HCT116 (cell line): Measurements from ENCODE around the gene ZPR1. TPM values are rescaled to one million over a fixed set of nuclear protein-coding genes. Genes with fewer than 3 reads are reported as not detected.

Source experiments
- ATAC-seq: fragments of 200-7000 bp; cut with Tn5 transposase; 2 replicates; pipeline ENCODE4 v1.9.1; 2020; ENCODE audit warnings: mild to moderate bottlenecking, moderate library complexity
- BruUV-seq: library from RNA; stranded (reverse); fragments of 400-500 nt; replicated peaks from 2 replicates; lab custom pipeline; 2021; lab: Mats Ljungman, UMichigan
- CTCF ChIA-PET: fragments of 300-600 bp; sonication (Branson Sonifier 250); formaldehyde crosslinking; loops from one replicate; lab custom pipeline; 2021; ENCODE audit warnings: antibody characterized with exemption; lab: Charles Lee
- POLR2A ChIA-PET: fragments of 300-600, 350-600 bp; sonication (Branson Sonifier 250); formaldehyde crosslinking; loops from one replicate; lab custom pipeline; 2021; ENCODE audit warnings: antibody characterized with exemption; lab: Charles Lee
- RAD21 ChIA-PET, 2 experiments: fragments of 300-600 bp; sonication (Branson Sonifier 250); formaldehyde crosslinking; loops; one replicate each; lab custom pipeline; 2023; ENCODE audit warnings: low total read pairs in 2 of 2; ENCODE audit not compliant: uncharacterized antibody in 2 of 2, unreplicated experiment in 2 of 2, low non-redundant PET in 1 of 2; lab: Charles Lee
- DNase-seq: peaks from one replicate; pipeline ENCODE4 v3.0.0-alpha.2; 2010; ENCODE audit warnings: low read depth, low spot score
- H2AFZ ChIP-seq: fragments of 200-600 bp; shearing (Covaris generic), sonication (generic); 2 replicates; pipeline ENCODE4 v1.6.1; 2017; ENCODE audit warnings: low read depth, mixed run types, mixed read lengths, antibody characterized with exemption, low read length; ENCODE audit not compliant: poor library complexity, severe bottlenecking
- H3K27ac ChIP-seq: 2 replicates; pipeline ENCODE4 v1.5.1; 2012; ENCODE audit warnings: low read depth, low read length
- H3K27me3 ChIP-seq: fragments of 200-600 bp; sonication (generic); 2 replicates; pipeline ENCODE4 v1.6.1; 2016; ENCODE audit warnings: mixed run types, low read length, mixed read lengths; ENCODE audit not compliant: insufficient read depth
- H3K36me3 ChIP-seq, 2 experiments: fragments of 200-500 bp in 1 of 2; fragments of 200-600 bp in 1 of 2; sonication (Bioruptor generic) in 1 of 2; sonication (generic) in 1 of 2; 2 replicates each; pipeline versions ENCODE4 v1.5.1 to v1.6.1; 2014 to 2016; ENCODE audit warnings: low read length in 2 of 2, inconsistent platforms in 1 of 2, mixed read lengths in 1 of 2, mixed run types in 1 of 2; ENCODE audit not compliant: insufficient read depth in 2 of 2, control insufficient read depth in 1 of 2
- H3K4me1 ChIP-seq, 2 experiments: fragments of 200-600 bp in 1 of 2; sonication (generic) in 1 of 2; 2 replicates each; pipeline versions ENCODE4 v1.5.1 to v1.6.1; 2012 to 2017; ENCODE audit warnings: low read length in 2 of 2, inconsistent platforms in 1 of 2, mild to moderate bottlenecking in 1 of 2, mixed read lengths in 1 of 2, mixed run types in 1 of 2, moderate library complexity in 1 of 2; ENCODE audit not compliant: insufficient read depth in 2 of 2, control insufficient read depth in 1 of 2
- H3K4me2 ChIP-seq: fragments of 200-600 bp; sonication (generic); 2 replicates; pipeline ENCODE4 v1.6.1; 2017; ENCODE audit warnings: mixed run types, low read length, mixed read lengths
- H3K4me3 ChIP-seq, 2 experiments: fragments of 200-600 bp in 1 of 2; sonication (generic) in 1 of 2; replicated peaks in 1 of 2; 2 replicates each; pipeline ENCODE4 v1.5.1; 2011 to 2016; ENCODE audit warnings: low read length in 2 of 2, control low read depth in 1 of 2, low read depth in 1 of 2, mild to moderate bottlenecking in 1 of 2, mixed read lengths in 1 of 2, mixed run types in 1 of 2
- H3K79me2 ChIP-seq: fragments of 200-600 bp; sonication (generic); 2 replicates; pipeline ENCODE4 v1.6.1; 2017; ENCODE audit warnings: mild to moderate bottlenecking, mixed run types, low read length, moderate library complexity, mixed read lengths; ENCODE audit not compliant: insufficient read depth
- H3K9ac ChIP-seq: fragments of 200-600 bp; sonication (generic); 2 replicates; pipeline ENCODE4 v1.6.1; 2016; ENCODE audit warnings: low read length, mixed read lengths
- H3K9me2 ChIP-seq: fragments of 200-600 bp; sonication (generic), shearing (Covaris generic); 2 replicates; pipeline ENCODE4 v1.6.1; 2017; ENCODE audit warnings: mixed run types, mild to moderate bottlenecking, moderate library complexity; ENCODE audit not compliant: insufficient read depth
- H3K9me3 ChIP-seq, 2 experiments: fragments of 200-500 bp in 1 of 2; fragments of 200-600 bp in 1 of 2; sonication (Bioruptor generic) in 1 of 2; sonication (generic) in 1 of 2; 2 replicates each; pipeline ENCODE4 v1.6.1; 2014 to 2017; ENCODE audit warnings: low read length in 2 of 2, mixed read lengths in 2 of 2, inconsistent platforms in 1 of 2, low read depth in 1 of 2, mild to moderate bottlenecking in 1 of 2, mixed run types in 1 of 2, moderate library complexity in 1 of 2; ENCODE audit not compliant: control insufficient read depth in 1 of 2, insufficient read depth in 1 of 2
- H4K20me1 ChIP-seq: fragments of 200-600 bp; sonication (generic), shearing (Covaris generic); 2 replicates; pipeline ENCODE4 v1.6.1; 2017; ENCODE audit warnings: mixed run types, mild to moderate bottlenecking, moderate library complexity; ENCODE audit not compliant: insufficient read depth
- CEBPB ChIP-seq: IDR thresholded peaks from 2 replicates; pipeline ENCODE4 v1.6.1; 2012; ENCODE audit warnings: low read depth
- SP1 ChIP-seq: IDR thresholded peaks from 2 replicates; pipeline ENCODE4 v1.6.1; 2012; ENCODE audit warnings: low read depth
- ZNF274 ChIP-seq: fragments of 200-500 bp; sonication (Bioruptor generic); IDR thresholded peaks from 2 replicates; pipeline ENCODE4 v1.6.1; 2014; ENCODE audit warnings: mild to moderate bottlenecking, low read depth, low read length, inconsistent platforms
- intact Hi-C: fragments of 100-400 bp; cut with micrococcal nuclease; formaldehyde crosslinking; loops from 2 replicates; pipeline ENCODE4 v1.10.0; 2022
- total RNA-seq: library from RNA; stranded (reverse); gene quantifications from one replicate; pipeline ENCODE4 v1.2.1, GENCODE V29; 2021; ENCODE audit not compliant: unreplicated experiment
- TF ChIP-seq, protein P1 (sequence below): IDR thresholded peaks from 2 replicates; pipeline ENCODE4 v1.6.1; 2012

The ZPR1 gene
- total RNA-seq, 1 experiment from 2014 or later, result 56.3 TPM

DNA sequence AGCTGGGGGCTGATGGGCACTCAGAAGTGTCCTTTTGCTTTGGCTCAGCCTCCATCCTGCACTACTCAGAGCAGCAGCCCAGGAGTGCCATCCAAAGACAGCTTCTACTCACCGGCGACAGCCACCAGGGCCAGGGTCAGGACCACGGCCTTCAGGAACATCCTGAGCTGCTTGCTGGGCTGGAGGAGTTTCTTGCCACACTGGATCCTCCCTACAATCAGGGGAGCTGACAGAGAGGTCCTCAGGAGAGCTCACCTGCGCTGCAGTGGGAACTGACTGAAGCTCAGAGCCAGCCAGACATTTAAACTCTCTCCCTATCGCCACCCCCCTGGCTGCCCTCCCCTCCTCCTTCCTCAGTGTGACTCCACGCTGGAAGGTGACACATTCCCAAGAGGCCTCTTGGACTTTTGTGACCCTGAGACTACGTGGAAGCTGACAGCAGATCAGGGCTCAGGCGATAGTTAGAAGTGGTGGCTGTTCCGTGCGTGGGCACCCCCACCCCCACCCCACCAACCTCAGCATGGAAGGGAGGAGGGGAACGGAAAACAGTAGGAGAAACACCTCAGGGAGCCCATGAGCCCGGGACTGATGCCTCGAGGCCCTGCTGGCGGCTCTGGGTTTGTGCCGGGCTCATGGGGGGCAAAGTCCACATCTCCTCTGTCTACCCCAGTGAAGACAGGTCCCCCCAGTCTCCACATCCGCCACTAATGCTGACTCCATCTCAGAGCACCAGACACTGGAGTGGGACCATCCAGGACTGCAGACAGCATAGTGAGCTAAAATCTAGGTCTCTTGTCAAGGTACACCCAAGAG lies 35.4 kb upstream of the ZPR1 start, which contains the start of gene APOA4:
TSS of gene APOA4 (minus strand) at position 274 of the 813 bp plus-strand sequence. CDS start at position 161, 113 bp downstream.
- RAD21 ChIA-PET, result no interaction called here
- no peaks in the 10 kb centered on the region for H3K4me1 ChIP-seq
- DNase-seq (no peak), ATAC-seq (no peak)
- H3K36me3 ChIP-seq, result no peaks in the 10 kb centered on the region
- H2AFZ ChIP-seq, result no peak within 1 kb of the TSS
- no peaks in the 10 kb centered on the region for H3K9me3 ChIP-seq
- H3K4me2 ChIP-seq, result no peak within 1 kb of the TSS
- no peaks in the 10 kb centered on the region for H4K20me1 ChIP-seq
- no peak within 1 kb of the TSS for H3K27ac ChIP-seq
- POLR2A ChIA-PET, result no interaction called here
- CTCF ChIA-PET, result no interaction called here
- no peaks in the 10 kb centered on the region for H3K9me2 ChIP-seq
- no peak within 1 kb of the TSS for H3K4me3 ChIP-seq
- no peaks in the 10 kb centered on the region for H3K27me3 ChIP-seq
- no TSS peak for BruUV-seq
- TF ChIP-seq ZNF274 (no peak), CEBPB (no peak)
- intact Hi-C loops, result no loop called here
- H3K9ac ChIP-seq, result no peak within 1 kb of the TSS
- no peaks in the 10 kb centered on the region for H3K79me2 ChIP-seq

DNA sequence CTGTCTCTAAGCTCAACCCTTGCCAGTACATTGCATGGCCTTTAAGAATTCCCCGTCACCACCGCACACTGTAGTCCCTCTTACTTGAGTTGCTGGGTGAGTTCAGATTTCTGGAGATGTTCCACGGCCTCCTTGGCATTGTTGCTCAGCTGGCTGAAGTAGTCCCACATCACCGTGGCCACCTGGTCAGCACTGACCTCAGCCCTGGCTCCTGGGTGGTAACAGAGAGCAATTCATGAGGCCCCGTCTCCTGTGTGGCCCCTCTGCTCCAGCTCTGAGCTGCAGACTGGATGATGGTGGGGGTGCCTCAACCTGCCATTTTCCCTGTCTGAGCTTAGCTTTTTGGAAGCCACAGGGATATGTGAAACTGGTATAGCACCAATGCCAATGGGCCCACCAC lies 34.8 kb upstream of the ZPR1 start:
- ChIA-PET RAD21 (no interaction called here), POLR2A (no interaction called here)
- BruUV-seq, result no TSS peak

More for the DNA sequence above, 34.8 kb upstream of the ZPR1 start:
- Histone ChIP-seq H3K27ac (no peak overlapping the region), H3K36me3 (no peaks in the 10 kb centered on the region; a peak in 1 of 4 replicates), H3K4me1 (no peaks in the 10 kb centered on the region), H3K9me3 (no peaks in the 10 kb centered on the region), H3K27me3 (no peaks in the 10 kb centered on the region), H3K9ac (no peak overlapping the region), H3K9me2 (no peaks in the 10 kb centered on the region), H2AFZ (no peak overlapping the region), H4K20me1 (no peaks in the 10 kb centered on the region), H3K79me2 (no peaks in the 10 kb centered on the region), H3K4me3 (no peak overlapping the region), H3K4me2 (no peak overlapping the region)
- intact Hi-C loops, result no loop called here
- TF ChIP-seq, protein P1, sequence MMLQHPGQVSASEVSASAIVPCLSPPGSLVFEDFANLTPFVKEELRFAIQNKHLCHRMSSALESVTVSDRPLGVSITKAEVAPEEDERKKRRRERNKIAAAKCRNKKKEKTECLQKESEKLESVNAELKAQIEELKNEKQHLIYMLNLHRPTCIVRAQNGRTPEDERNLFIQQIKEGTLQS, result no peak
- no peak for TF ChIP-seq SP1
- CTCF ChIA-PET, result interaction anchor here (2.1 kb wide), 1 partner anchor 31 kb away, joined by 5 read pairs; the partner anchor contains the start of gene APOA5
- no peak for DNase-seq
- no peak for ATAC-seq
